Liver (tissue), 9 donors: ENCODE results near the gene LELP1. TPM values are rescaled to one million over a fixed set of nuclear protein-coding genes. Genes with fewer than 3 reads are reported as not detected.

Experiments
- DNase-seq: peaks from one replicate; pipeline ENCODE4 v3.0.0-alpha.2; 2017; ENCODE audit warnings: low spot score
- H3K27ac ChIP-seq, 2 donors: one replicate each; pipeline ENCODE4 v1.7.0; 2013; ENCODE audit warnings: inconsistent platforms in 2 of 2, low read length in 2 of 2, control low read depth in 1 of 2, low read depth in 1 of 2, mild to moderate bottlenecking in 1 of 2
- H3K27me3 ChIP-seq, 4 donors: one replicate each; pipeline versions ENCODE4 v1.6.1 to v1.7.0; 2013; ENCODE audit warnings: low read length in 3 of 4, inconsistent platforms in 1 of 4, mild to moderate bottlenecking in 1 of 4, moderate library complexity in 1 of 4; ENCODE audit not compliant: control insufficient read depth in 4 of 4, insufficient read depth in 4 of 4
- H3K36me3 ChIP-seq, 4 donors: one replicate each; pipeline versions ENCODE4 v1.6.1 to v1.7.0; 2013; ENCODE audit warnings: low read length in 3 of 4, mild to moderate bottlenecking in 3 of 4, low read depth in 1 of 4, moderate library complexity in 1 of 4; ENCODE audit not compliant: control insufficient read depth in 4 of 4, insufficient read depth in 3 of 4
- H3K4me1 ChIP-seq, 4 donors: one replicate each; pipeline versions ENCODE4 v1.6.1 to v1.7.0; 2013; ENCODE audit warnings: low read length in 3 of 4, mild to moderate bottlenecking in 3 of 4, moderate library complexity in 1 of 4; ENCODE audit not compliant: control insufficient read depth in 4 of 4, insufficient read depth in 4 of 4
- H3K4me3 ChIP-seq, 3 donors: one replicate each; pipeline versions ENCODE4 v1.6.1 to v1.7.0; 2013; ENCODE audit warnings: low read length in 3 of 3, control low read depth in 1 of 3, low read depth in 1 of 3, mild to moderate bottlenecking in 1 of 3
- H3K9ac ChIP-seq, 2 donors: one replicate each; pipeline ENCODE4 v1.7.0; 2013; ENCODE audit warnings: low read length in 2 of 2, mild to moderate bottlenecking in 2 of 2, moderate library complexity in 2 of 2, control low read depth in 1 of 2, low read depth in 1 of 2
- H3K9me3 ChIP-seq, 4 donors: one replicate each; pipeline versions ENCODE4 v1.6.1 to v1.7.0; 2013; ENCODE audit warnings: low read length in 3 of 4; ENCODE audit not compliant: control insufficient read depth in 4 of 4
- EGR1 ChIP-seq, 2 donors: IDR thresholded peaks; 2 replicates each; pipeline ENCODE4 v1.6.1; 2016 to 2018; ENCODE audit warnings: antibody characterized with exemption in 2 of 2, low read depth in 2 of 2
- FOXA1 ChIP-seq: IDR thresholded peaks from 2 replicates; pipeline ENCODE4 v1.6.1; 2016; ENCODE audit warnings: antibody characterized with exemption
- GABPA ChIP-seq, 2 donors: IDR thresholded peaks in 1 of 2; conservative IDR thresholded peaks in 1 of 2; 2 replicates each; pipeline ENCODE4 v1.6.1; 2016; ENCODE audit warnings: antibody characterized with exemption in 2 of 2, mild to moderate bottlenecking in 1 of 2, moderate library complexity in 1 of 2
- JUND ChIP-seq, 2 donors: IDR thresholded peaks; 2 replicates each; pipeline ENCODE4 v1.6.1; 2016; ENCODE audit warnings: antibody characterized with exemption in 2 of 2
- SP1 ChIP-seq: IDR thresholded peaks from 2 replicates; pipeline ENCODE4 v1.6.1; 2018; ENCODE audit warnings: antibody characterized with exemption, mild to moderate bottlenecking
- YY1 ChIP-seq: IDR thresholded peaks from 2 replicates; pipeline ENCODE4 v1.6.1; 2016; ENCODE audit warnings: antibody characterized with exemption, mild to moderate bottlenecking
- WGBS: extraction: QIAGEN DNeasy Blood & Tissue Kit; methylation state at CpG from one replicate; pipeline ENCODE4 v1.1.7; 2013; 5-methylcytosine and 5-hydroxymethylcytosine counted together
- polyA plus RNA-seq, 2 donors: library from polyadenylated mRNA; stranded (reverse) in 1 of 2; unstranded in 1 of 2; fragments of 200-250 nt in 1 of 2; fragments of >200 nt in 1 of 2; fragmentation: Nextera tagmentation in 1 of 2; extraction: Ambion mirVana in 1 of 2; gene quantifications; one replicate each; pipeline versions ENCODE4 v1.2.1 to v1.2.3, GENCODE V29; 2013 to 2015
- total RNA-seq, 2 donors: library from RNA; depleted of rRNA; stranded (reverse); fragments of >200 nt; gene quantifications; one replicate each; pipeline ENCODE4 v1.2.3, GENCODE V29; 2014
- TF ChIP-seq, protein P1 (sequence below): IDR thresholded peaks from 2 replicates; pipeline ENCODE4 v1.6.1; 2016; ENCODE audit warnings: antibody characterized with exemption
- TF ChIP-seq, protein P2 (sequence below): fragments of 150-350 bp; IDR thresholded peaks from 2 replicates; pipeline ENCODE4 v1.5.1; 2017; ENCODE audit warnings: improper control_type of control experiment, low read depth, low read length; ENCODE audit not compliant: missing input control
- TF ChIP-seq, protein P3 (sequence below): IDR thresholded peaks from 2 replicates; pipeline ENCODE4 v1.6.1; 2016; ENCODE audit warnings: antibody characterized with exemption
- donor health status: healthy.
- donor health status: healthy.
- donor health status: healthy.
- donor health status: healthy.
- donor health status: healthy.

Gene LELP1
- total and polyA plus RNA-seq, 4 donors: not detected

DNA sequence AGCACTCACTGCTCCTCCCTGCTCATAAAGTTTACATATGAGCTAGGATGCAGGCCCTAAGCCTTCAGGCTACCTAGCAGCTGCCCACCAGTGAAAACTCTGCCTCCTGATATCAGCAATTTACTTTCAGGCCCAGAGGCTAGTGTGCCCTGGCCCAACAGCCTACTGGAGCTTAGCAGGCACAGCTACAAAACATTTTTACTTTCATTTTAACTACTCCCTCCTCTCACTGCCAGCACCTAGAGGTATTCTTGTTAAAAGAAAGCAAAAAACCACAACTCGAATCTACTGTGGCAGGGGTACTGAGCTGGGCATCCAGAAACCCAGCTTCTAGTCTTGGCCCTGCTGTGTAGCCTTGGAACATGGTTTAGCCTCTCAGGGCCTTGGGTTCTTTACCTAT, 50.5 kb downstream of the LELP1 start:
- Histone ChIP-seq H3K9ac (no peak overlapping the region), H3K9me3 (no peaks in the 10 kb centered on the region), H3K4me1 (no peaks in the 10 kb centered on the region), H3K27ac (no peak overlapping the region), H3K27me3 (peaks cover 0 to 7% (median 0%) of the 10 kb centered on the region in 4 donors), H3K36me3 (no peaks in the 10 kb centered on the region), H3K4me3 (no peak overlapping the region)
- 45% methylated on average over 1 of the region's 1 CpG for WGBS
- no peak for DNase-seq
- TF ChIP-seq GABPA (IDR thresholded peaks at IDR 0.05 in 1 of 2, conservative IDR thresholded peaks at IDR 0.05 in 1 of 2) (no peak), YY1 (no peak), EGR1 (IDR thresholded peaks at IDR 0.05; ENCODE audit: low read depth in 2 of 2) (no peak), JUND (IDR thresholded peaks at IDR 0.05) (no peak), SP1 (no peak), FOXA1 (no peak)
- TF ChIP-seq, protein P1, sequence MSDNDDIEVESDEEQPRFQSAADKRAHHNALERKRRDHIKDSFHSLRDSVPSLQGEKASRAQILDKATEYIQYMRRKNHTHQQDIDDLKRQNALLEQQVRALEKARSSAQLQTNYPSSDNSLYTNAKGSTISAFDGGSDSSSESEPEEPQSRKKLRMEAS: no peak
- TF ChIP-seq, protein P2, sequence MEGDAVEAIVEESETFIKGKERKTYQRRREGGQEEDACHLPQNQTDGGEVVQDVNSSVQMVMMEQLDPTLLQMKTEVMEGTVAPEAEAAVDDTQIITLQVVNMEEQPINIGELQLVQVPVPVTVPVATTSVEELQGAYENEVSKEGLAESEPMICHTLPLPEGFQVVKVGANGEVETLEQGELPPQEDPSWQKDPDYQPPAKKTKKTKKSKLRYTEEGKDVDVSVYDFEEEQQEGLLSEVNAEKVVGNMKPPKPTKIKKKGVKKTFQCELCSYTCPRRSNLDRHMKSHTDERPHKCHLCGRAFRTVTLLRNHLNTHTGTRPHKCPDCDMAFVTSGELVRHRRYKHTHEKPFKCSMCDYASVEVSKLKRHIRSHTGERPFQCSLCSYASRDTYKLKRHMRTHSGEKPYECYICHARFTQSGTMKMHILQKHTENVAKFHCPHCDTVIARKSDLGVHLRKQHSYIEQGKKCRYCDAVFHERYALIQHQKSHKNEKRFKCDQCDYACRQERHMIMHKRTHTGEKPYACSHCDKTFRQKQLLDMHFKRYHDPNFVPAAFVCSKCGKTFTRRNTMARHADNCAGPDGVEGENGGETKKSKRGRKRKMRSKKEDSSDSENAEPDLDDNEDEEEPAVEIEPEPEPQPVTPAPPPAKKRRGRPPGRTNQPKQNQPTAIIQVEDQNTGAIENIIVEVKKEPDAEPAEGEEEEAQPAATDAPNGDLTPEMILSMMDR: no peak
- TF ChIP-seq, protein P3, sequence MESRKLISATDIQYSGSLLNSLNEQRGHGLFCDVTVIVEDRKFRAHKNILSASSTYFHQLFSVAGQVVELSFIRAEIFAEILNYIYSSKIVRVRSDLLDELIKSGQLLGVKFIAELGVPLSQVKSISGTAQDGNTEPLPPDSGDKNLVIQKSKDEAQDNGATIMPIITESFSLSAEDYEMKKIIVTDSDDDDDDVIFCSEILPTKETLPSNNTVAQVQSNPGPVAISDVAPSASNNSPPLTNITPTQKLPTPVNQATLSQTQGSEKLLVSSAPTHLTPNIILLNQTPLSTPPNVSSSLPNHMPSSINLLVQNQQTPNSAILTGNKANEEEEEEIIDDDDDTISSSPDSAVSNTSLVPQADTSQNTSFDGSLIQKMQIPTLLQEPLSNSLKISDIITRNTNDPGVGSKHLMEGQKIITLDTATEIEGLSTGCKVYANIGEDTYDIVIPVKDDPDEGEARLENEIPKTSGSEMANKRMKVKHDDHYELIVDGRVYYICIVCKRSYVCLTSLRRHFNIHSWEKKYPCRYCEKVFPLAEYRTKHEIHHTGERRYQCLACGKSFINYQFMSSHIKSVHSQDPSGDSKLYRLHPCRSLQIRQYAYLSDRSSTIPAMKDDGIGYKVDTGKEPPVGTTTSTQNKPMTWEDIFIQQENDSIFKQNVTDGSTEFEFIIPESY: no peak

Other genes starting within 250 kb of the LELP1 start
- not detected for gene SPRR4, start 232.8 kb upstream of the LELP1 start, total RNA-seq
- gene SPRR4, start 232.8 kb upstream of the LELP1 start, polyA plus RNA-seq: not detected
- not detected for gene SPRR1A, start 219.3 kb upstream of the LELP1 start, total RNA-seq
- gene SPRR1A, start 219.3 kb upstream of the LELP1 start, polyA plus RNA-seq: not detected
- gene SPRR3, start 201.7 kb upstream of the LELP1 start, total RNA-seq: not detected
- gene SPRR3, start 201.7 kb upstream of the LELP1 start, polyA plus RNA-seq: under 1 TPM in 1 of 2 donors, not detected in 1; 0.61 TPM
- gene SPRR1B, start 172.2 kb upstream of the LELP1 start, total RNA-seq: not detected
- gene SPRR1B, start 172.2 kb upstream of the LELP1 start, polyA plus RNA-seq: not detected
- gene SPRR2D, start 162.3 kb upstream of the LELP1 start, total RNA-seq: not detected
- gene SPRR2D, start 162.3 kb upstream of the LELP1 start, polyA plus RNA-seq: under 1 TPM in 1 of 2 donors, not detected in 1; 0.09 TPM
- not detected for gene SPRR2A, start 145.9 kb upstream of the LELP1 start, total RNA-seq
- not detected for gene SPRR2A, start 145.9 kb upstream of the LELP1 start, polyA plus RNA-seq
- not detected for gene SPRR2B, start 131.8 kb upstream of the LELP1 start, total RNA-seq
- gene SPRR2B, start 131.8 kb upstream of the LELP1 start, polyA plus RNA-seq: not detected
- not detected for gene SPRR2E, start 108.9 kb upstream of the LELP1 start, total RNA-seq
- gene SPRR2E, start 108.9 kb upstream of the LELP1 start, polyA plus RNA-seq: not detected
- not detected for gene SPRR2F, start 89.9 kb upstream of the LELP1 start, total RNA-seq
- not detected for gene SPRR2F, start 89.9 kb upstream of the LELP1 start, polyA plus RNA-seq
- not detected for gene SPRR2G, start 52.5 kb upstream of the LELP1 start, total RNA-seq
- not detected for gene SPRR2G, start 52.5 kb upstream of the LELP1 start, polyA plus RNA-seq
- not detected for gene PRR9, start 14.2 kb downstream of the LELP1 start, total RNA-seq
- gene PRR9, start 14.2 kb downstream of the LELP1 start, polyA plus RNA-seq: not detected
- not detected for gene LORICRIN, start 56.3 kb downstream of the LELP1 start, total RNA-seq
- gene LORICRIN, start 56.3 kb downstream of the LELP1 start, polyA plus RNA-seq: not detected
- gene PGLYRP3, start 109.5 kb downstream of the LELP1 start, total RNA-seq: not detected
- gene PGLYRP3, start 109.5 kb downstream of the LELP1 start, polyA plus RNA-seq: not detected
- not detected for gene PGLYRP4, start 145.4 kb downstream of the LELP1 start, total RNA-seq
- gene PGLYRP4, start 145.4 kb downstream of the LELP1 start, polyA plus RNA-seq: not detected
- gene S100A9, start 154.4 kb downstream of the LELP1 start, total RNA-seq: 100 to 1,000 TPM; 191 to 603 TPM
- 100 to 1,000 TPM in 1 of 2 donors, 10 to 100 TPM in 1; 35.0 to 125 TPM for gene S100A9, start 154.4 kb downstream of the LELP1 start, polyA plus RNA-seq
- 10 to 100 TPM; 19.5 to 35.2 TPM for gene S100A12, start 172.2 kb downstream of the LELP1 start, total RNA-seq
- 1 to 10 TPM; 3.3 to 4.7 TPM for gene S100A12, start 172.2 kb downstream of the LELP1 start, polyA plus RNA-seq
- 10 to 100 TPM; 38.4 to 99.3 TPM for gene S100A8, start 187.6 kb downstream of the LELP1 start, total RNA-seq
- 10 to 100 TPM; 40.4 to 43.4 TPM for gene S100A8, start 187.6 kb downstream of the LELP1 start, polyA plus RNA-seq
- not detected for gene S100A7A, start 213.1 kb downstream of the LELP1 start, total RNA-seq
- not detected for gene S100A7A, start 213.1 kb downstream of the LELP1 start, polyA plus RNA-seq